ENCODE data around the gene ABCC9. TPM values are rescaled to one million over a fixed set of nuclear protein-coding genes. Genes with fewer than 3 reads are reported as not detected.

Gene ABCC9
- total RNA-seq, 1 experiment from 2014 or later, result not detected

- Mint-ChIP-seq H3K27ac (no peak overlapping the region), H3K27me3 (ENCODE audit: low read depth) (peaks cover 2% of the 10 kb centered on the region; the same call in 1 of the 2 replicates), H3K36me3 (ENCODE audit: insufficient read depth in 1 of 3, low read depth in 3 of 3) (no peaks in the 10 kb centered on the region), H3K9me3 (no peaks in the 10 kb centered on the region), H3K4me1 (no peaks in the 10 kb centered on the region), H3K4me3 (no peak overlapping the region)
- no peak overlapping the region for H2BK5ac ChIP-seq (ENCODE audit: insufficient read length, low read length)
- H3K27ac ChIP-seq (ENCODE audit: insufficient read length, low read depth, low read length), result no peak overlapping the region
- no peaks in the 10 kb centered on the region for H3K4me1 ChIP-seq (ENCODE audit: insufficient read depth, low read length)
- H2BK12ac ChIP-seq (ENCODE audit: insufficient read length, low read depth, low read length), result no peak overlapping the region
- H2AK5ac ChIP-seq (ENCODE audit: insufficient read length, low read length), result no peak overlapping the region
- H3K79me2 ChIP-seq (ENCODE audit: insufficient read depth, low read length), result no peaks in the 10 kb centered on the region
- no peak overlapping the region for H2BK20ac ChIP-seq (ENCODE audit: low read depth, low read length, poor library complexity, severe bottlenecking)
- H3K23me2 ChIP-seq (ENCODE audit: insufficient read length, low read depth, low read length, poor library complexity, severe bottlenecking), result no peaks in the 10 kb centered on the region
- H2BK120ac ChIP-seq (ENCODE audit: low read depth, low read length, poor library complexity, severe bottlenecking), result no peak overlapping the region
- no peaks in the 10 kb centered on the region for H3K79me1 ChIP-seq (ENCODE audit: insufficient read depth, low read depth, low read length, poor library complexity, severe bottlenecking)
- H3K9ac ChIP-seq (ENCODE audit: extremely low read depth, insufficient read length, low read length), result no peak overlapping the region
- H3K4ac ChIP-seq (ENCODE audit: low read depth, low read length), result no peak overlapping the region
- no peak overlapping the region for H3K4me2 ChIP-seq (ENCODE audit: insufficient read depth, insufficient read length, low read length)
- no peak overlapping the region for H3K23ac ChIP-seq (ENCODE audit: insufficient read length, low read depth, low read length)
- no peak overlapping the region for H2BK15ac ChIP-seq (ENCODE audit: low read depth, low read length)
- H4K20me1 ChIP-seq (ENCODE audit: control insufficient read depth, insufficient read depth, insufficient read length), result no peaks in the 10 kb centered on the region
- DNase-seq, result no peak
- no peak overlapping the region for H3K18ac ChIP-seq (ENCODE audit: insufficient read length, low read depth, low read length)
- TF ChIP-seq CTCF (conservative IDR thresholded peaks at IDR 0.05), result no peak
- no CpG with 5 or more reads among the region's 5 CpGs for WGBS (ENCODE audit: extremely low coverage, insufficient read length, low lambda C conversion rate)
- no peak overlapping the region for H4K91ac ChIP-seq (ENCODE audit: insufficient read length, low read depth, low read length)
- no peaks in the 10 kb centered on the region for H3K27me3 ChIP-seq (ENCODE audit: insufficient read depth, low read length)
- no peak overlapping the region for H3T11ph ChIP-seq (ENCODE audit: low read length)
- no peak overlapping the region for H3K14ac ChIP-seq (ENCODE audit: insufficient read depth, low read length)
- H2AFZ ChIP-seq (ENCODE audit: low read length), result no peak overlapping the region
- H4K5ac ChIP-seq (ENCODE audit: insufficient read length, low read depth, low read length), result no peak overlapping the region
- H3K56ac ChIP-seq (ENCODE audit: insufficient read length, low read depth, low read length), result no peak overlapping the region
- H3K9me3 ChIP-seq (ENCODE audit: control insufficient read depth, low read depth, low read length), result no peaks in the 10 kb centered on the region
- no peak overlapping the region for H4K8ac ChIP-seq (replicated peaks; ENCODE audit: insufficient read length, low read depth, low read length)
Observed at GRCh38 chr12:21852251-21852650, 89.0 kb downstream of the ABCC9 start.

Data from H9 (cell line).